ENCODE measurements around the gene FANCM.
"Not testable (repeated sequence)": the region's sequence is repeated elsewhere in the genome, so short reads cannot be mapped to it uniquely, and the experiment has no call there.

Gene FANCM

GRCh38 chr14:45135659-45136395 lies at the start of gene FANCM:
Gene FANCM, plus strand, starts transcription at chr14:45135930. Its CDS starts 102 bp downstream, at chr14:45136032.
- DNase-seq (ENCODE audit: low read depth, low spot score) = peak; percentile 96

DNA sequence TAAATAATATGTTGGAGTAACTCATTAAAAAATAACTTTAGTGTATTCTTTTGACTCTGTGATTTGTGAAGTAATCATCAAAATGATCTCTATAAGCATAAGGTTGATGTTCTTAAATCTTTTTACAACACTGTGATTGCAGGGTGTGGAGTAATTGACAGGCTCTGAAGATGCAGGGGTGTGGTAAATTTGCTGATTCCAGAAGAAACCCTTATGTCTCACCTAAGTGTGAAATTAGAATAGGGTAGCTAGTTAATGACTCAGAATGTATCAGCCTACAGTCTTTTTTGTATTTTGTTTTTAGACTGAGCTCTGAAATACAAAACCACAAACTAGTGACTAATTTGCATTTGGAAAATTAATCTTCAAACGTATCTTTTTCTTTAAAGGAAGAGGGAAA lies 45.9 kb upstream of the FANCM start:
- DNase-seq (ENCODE audit: low read depth, low spot score) = no peak

DNA sequence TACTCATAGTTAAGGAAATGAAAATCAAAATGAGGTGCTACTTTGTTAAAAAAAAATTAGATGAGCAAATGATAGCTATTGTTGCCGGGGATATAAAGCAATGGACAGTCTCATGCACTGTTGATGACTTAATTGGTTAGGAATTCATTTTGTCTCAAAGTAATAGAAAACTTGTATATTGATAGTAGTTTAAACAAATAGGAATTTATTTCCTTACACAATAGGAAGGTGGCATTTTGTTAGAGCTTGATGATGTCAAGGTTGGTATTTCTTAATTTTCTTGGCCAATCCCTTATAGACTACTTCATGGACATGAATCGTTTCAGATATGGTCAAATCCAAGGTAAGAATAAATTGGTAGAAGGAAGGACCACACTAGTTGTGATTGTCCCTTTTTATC lies 44.0 kb upstream of the FANCM start:
- no peak for DNase-seq (ENCODE audit: low read depth, low spot score)

DNA sequence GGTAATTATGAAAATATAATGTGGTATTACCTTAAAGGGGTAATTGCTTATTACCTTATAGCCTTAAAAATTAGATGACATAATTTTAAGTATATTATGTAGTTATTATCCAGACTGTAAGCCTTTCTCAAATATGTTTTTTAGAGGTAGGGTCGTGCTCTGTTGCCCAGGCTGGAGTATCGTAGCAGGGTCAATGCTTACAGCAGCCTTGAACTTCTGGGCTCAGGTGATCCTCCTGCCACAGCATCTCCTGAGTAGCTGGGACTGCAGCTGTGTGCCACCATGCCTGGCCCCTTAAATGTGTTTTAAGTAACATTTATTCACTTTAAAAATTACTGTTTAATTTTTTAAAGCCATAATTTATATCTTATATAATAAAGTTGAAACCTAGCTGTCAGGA lies 41.5 kb upstream of the FANCM start:
- DNase-seq (ENCODE audit: low read depth, low spot score) = no peak

GRCh38 chr14:45095143-45095542 lies 40.6 kb upstream of the FANCM start:
- no peak for DNase-seq (ENCODE audit: low read depth, low spot score)

DNA sequence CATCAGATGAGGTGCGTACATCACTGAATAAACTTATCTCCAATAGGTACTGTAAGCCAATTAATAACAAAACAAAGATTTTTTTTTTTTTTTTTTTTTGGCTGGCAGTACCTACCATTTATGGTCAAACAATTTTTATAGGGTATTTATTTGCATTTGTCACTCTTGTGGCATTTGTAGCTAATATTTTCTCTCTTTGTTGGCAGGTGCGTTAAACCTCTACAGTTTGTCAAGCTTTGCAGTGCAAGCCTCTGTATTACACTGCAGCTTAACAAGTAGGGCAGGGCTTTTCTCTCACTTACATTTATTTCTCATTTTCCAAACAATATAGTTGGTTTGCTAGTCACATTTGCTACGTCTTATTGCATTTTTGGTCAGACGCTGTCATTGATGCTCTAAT lies 39.5 kb upstream of the FANCM start:
- DNase-seq (ENCODE audit: low read depth, low spot score) = no peak

DNA sequence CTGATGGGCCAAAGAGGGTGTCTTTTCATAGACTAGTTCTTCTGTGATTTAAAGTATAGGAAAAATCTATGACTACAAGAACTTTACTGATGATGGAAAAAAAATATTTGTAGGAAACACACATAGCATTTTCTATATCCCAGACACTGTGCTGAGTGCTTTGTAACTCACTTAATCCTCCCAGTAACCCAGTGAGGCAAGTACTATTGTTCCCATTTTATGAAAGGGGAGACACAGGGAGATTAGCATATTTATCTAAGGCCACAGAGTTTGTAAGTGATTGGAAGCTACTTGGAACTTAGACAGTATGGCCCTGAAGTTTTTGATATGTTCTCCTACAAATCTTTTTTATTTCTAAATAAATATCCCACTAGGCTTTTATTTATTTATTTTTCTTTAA lies 31.9 kb upstream of the FANCM start:
- no peak for DNase-seq (ENCODE audit: low read depth, low spot score)

DNA sequence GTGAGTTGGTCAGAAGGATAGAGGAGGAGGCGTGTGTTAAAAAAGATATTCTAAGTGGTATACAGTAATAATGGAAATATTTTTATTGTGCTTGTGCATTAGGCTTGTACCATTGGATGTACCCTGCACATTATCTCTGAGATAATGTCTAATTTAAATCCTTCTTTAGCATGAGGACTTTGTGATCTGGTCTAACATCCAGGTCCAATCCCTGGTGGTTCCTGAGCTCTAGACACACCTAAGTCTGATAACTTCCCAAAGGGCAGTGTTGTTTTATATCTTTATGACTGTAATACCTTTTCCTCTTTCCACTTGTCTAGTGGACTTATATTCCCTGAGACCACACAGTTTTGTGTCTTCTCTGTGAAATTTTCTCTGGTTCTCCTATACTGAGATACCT lies 31.2 kb upstream of the FANCM start:
- DNase-seq (ENCODE audit: low read depth, low spot score) = no peak

GRCh38 chr14:45112896-45113781 lies 22.6 kb upstream of the FANCM start:
- no peak for DNase-seq (ENCODE audit: low read depth, low spot score)

GRCh38 chr14:45114327-45114726 lies 21.4 kb upstream of the FANCM start:
- DNase-seq (ENCODE audit: low read depth, low spot score) = no peak

DNA sequence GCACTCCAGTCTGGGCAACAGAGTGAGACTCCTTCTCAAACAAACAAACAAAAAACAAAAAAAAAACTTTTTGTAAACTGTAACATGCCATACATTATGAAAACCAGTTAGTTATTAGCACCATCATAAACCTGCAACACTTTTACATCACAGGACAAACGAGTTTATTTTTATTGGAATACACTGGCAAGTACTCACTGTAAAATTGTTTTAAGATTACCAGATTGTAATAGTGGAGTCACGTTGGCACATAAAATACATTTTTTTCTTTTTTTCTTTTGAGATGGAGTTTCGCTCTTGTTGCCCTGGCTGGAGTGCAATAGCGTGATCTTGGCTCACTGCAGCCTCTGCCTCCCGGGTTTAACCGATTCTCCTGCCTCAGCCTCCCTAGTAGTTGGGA lies 17.1 kb upstream of the FANCM start:
- no peak for DNase-seq (ENCODE audit: low read depth, low spot score)

DNA sequence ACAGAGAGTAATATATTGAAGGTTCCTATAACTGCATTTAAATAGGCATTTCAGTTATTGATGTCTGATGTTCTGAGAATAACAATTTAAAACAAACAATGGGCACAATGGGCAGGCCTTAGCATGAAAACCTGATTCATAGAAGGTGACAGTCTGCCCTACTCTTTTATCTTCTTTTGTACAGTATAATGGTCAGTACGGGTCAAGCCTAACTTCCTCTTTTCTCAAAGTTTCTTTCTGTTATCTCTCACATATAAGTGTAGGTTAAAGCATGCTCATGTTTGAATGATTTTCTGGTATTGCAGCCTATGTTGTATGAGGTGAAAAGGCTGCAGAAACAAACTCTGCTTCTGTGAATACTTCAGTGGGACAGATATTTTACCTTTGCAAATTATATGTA lies 15.6 kb upstream of the FANCM start:
- no peak for DNase-seq (ENCODE audit: low read depth, low spot score)

DNA sequence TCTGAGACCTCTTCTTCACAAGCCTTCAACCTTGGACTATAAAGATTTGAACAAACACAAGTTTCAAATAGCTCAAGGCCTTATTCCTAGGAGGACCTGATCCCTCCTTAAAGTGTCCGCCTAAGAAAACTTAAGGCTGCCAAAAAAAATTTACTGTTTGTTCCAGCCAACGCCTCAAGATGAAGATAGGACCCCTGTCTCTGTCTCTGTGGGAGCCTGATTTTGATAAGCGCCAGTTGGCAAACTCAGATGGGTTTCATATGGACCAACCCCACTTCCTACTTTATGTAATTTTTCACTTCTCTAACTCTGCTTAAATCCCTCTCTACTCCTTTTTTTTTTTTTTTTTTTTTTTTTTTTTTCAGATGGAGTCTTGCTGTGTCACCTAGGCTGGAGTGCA lies 12.5 kb upstream of the FANCM start:
- DNase-seq (ENCODE audit: low read depth, low spot score) = no peak

- no peak for DNase-seq (ENCODE audit: low read depth, low spot score)
Observed at GRCh38 chr14:45125754-45126153, 10.0 kb upstream of the FANCM start.

DNA sequence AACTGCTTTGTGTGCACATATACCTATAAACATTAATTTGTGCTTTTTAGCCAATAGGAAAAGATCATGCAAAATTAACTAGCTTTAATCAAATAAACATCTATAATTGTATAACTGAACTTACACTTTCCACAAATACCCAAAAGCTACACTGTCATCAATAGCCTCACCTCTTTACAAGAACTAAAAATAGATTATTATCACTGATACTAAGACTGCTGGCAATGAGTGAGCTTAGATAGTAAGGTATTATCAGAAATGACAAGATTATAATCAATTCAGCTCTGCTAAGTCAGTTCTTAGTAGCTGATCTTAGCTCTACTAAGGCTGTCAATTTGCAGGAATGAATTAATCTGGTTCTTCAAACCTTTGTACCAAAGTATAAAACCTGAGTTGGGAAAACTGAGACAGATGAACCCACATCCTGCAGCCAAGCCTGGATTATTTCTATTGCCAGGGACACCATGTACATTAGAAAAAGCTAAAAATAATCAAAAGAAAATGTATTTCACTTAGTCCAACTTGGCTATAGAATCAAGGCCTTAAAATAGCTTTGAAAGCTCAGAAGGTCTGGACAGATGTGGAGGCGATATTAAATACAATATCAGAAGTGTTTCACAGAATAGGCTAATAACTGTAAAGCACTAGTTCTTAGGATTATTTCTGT lies 6.6 kb upstream of the FANCM start:
- DNase-seq (ENCODE audit: low read depth, low spot score) = no peak

DNA sequence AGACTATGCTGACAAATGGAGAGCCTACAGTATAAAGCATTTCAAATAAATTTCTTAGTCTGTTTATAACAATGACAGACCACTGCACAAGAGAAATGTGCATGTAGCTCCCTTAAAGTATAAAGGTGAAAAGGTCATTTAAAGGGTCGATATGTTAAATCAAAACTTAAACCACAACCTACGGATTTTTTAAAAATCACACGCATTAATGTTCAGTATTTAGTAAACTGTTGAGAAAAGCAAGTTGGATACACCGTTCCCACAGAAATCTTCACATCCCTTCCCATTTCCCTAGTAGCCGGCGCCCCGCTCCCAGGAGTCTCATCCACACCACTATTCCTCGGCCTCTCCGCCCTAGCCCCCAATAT lies 2.1 kb upstream of the FANCM start:
- DNase-seq (ENCODE audit: low read depth, low spot score) = no peak

- DNase-seq (ENCODE audit: low read depth, low spot score) = peak; percentile 97
Observed at GRCh38 chr14:45134051-45134958, 1.4 kb upstream of the FANCM start, which contains the start of gene FKBP3. Gene FKBP3, minus strand, starts transcription at chr14:45134481. Its CDS starts 25 bp downstream, at chr14:45134456.

DNA sequence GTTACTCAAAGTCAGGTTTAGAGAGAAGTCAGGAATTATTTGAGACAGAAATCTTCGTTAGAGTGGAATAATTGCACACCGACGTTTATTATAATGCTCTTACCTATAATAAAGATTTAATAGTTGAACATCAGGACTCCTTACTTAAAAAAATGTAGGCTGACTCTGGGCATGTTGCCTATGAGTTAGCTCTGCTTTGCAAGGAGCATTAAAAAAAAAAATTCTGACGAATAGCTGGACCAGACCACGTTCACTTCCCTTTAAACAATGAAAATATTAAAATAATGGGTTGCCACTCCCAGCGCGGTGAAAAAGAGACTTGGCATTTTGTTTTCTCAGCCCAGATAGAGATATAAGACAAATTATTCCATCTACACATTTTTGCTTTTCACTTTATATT lies 574 bp upstream of the FANCM start:
- DNase-seq (ENCODE audit: low read depth, low spot score) = no peak

DNA sequence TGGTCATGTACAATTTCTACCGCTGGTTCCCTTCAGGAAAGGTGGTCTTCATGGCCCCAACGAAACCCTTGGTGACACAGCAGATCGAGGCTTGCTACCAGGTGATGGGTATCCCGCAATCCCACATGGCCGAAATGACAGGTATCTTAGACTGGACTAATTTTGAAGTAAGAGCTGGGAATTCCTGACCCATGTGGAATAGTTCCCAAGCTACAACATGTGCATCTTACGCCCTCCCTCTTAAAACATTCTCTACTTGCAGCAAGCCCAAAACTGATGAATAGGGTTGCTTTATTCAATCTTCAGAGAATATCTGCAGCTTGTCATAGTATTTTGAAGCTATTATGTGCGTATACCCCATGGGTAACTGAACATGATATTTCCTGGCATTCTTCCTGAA lies 669 bp downstream of the FANCM start:
- DNase-seq (ENCODE audit: low read depth, low spot score) = no peak

GRCh38 chr14:45140661-45141187 lies 5.0 kb downstream of the FANCM start:
- no peak for DNase-seq (ENCODE audit: low read depth, low spot score)

DNA sequence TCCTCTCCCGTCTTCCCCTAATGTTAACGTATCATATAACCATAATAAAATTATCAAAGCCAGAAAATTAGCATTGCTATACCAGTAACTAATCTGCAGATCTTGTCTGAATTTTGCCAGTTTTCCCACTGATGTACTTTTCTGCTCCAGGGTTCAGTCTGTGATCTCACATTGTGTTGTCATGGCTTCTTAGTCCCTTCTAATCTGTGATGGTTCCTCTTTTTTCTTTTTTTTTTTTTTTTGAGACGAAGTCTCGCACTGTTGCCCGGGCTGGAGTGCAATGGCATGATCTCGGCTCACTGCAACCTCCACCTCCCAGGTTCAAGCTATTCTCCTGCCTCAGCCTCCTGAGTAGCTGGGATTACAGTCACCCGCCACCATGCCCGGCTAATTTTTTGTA lies 6.4 kb downstream of the FANCM start:
- not testable (repeated sequence) for DNase-seq (ENCODE audit: low read depth, low spot score)
